ENCODE results near the gene SMPD3.

SMPD3 gene

DNA sequence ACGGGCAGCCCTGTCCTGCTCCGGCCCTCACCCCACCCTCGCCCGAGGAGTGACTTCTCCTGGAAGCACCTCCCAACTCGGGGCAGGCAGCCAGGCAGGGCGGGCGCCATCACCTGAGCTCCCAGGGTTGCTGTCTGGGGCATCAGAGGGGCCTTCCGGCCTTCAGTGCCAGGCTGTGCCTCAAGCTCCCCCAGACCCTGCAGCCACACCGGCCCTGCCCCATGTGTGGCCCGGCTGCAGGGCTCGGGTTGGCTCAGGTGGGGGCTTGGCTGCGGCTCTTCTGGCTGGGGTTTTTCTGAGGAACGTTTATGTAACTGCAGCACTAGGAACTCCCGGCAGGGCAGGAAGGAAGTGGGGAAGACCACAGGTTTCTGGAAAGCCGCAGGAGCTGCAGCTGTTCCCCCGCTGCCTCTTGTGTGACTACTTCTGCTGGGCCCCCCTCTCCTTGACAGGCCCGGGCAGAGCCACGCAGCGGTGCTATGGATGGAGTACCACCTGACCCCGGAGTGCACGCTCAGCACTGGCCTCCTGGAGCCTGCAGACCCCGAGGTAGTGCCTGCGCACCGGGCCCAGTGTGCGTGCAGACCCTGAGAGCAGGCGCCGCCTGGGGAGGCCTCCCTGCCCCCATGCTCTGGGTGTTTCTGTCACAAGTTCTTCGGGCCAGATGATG lies 91.9 kb downstream of the SMPD3 start:
- DNase-seq (ENCODE audit: low spot score): peak; percentile 89
- TF ChIP-seq, protein P1, sequence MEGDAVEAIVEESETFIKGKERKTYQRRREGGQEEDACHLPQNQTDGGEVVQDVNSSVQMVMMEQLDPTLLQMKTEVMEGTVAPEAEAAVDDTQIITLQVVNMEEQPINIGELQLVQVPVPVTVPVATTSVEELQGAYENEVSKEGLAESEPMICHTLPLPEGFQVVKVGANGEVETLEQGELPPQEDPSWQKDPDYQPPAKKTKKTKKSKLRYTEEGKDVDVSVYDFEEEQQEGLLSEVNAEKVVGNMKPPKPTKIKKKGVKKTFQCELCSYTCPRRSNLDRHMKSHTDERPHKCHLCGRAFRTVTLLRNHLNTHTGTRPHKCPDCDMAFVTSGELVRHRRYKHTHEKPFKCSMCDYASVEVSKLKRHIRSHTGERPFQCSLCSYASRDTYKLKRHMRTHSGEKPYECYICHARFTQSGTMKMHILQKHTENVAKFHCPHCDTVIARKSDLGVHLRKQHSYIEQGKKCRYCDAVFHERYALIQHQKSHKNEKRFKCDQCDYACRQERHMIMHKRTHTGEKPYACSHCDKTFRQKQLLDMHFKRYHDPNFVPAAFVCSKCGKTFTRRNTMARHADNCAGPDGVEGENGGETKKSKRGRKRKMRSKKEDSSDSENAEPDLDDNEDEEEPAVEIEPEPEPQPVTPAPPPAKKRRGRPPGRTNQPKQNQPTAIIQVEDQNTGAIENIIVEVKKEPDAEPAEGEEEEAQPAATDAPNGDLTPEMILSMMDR (IDR thresholded peaks at IDR 0.05; ENCODE audit: extremely low read depth, missing control alignments): no peak

DNA sequence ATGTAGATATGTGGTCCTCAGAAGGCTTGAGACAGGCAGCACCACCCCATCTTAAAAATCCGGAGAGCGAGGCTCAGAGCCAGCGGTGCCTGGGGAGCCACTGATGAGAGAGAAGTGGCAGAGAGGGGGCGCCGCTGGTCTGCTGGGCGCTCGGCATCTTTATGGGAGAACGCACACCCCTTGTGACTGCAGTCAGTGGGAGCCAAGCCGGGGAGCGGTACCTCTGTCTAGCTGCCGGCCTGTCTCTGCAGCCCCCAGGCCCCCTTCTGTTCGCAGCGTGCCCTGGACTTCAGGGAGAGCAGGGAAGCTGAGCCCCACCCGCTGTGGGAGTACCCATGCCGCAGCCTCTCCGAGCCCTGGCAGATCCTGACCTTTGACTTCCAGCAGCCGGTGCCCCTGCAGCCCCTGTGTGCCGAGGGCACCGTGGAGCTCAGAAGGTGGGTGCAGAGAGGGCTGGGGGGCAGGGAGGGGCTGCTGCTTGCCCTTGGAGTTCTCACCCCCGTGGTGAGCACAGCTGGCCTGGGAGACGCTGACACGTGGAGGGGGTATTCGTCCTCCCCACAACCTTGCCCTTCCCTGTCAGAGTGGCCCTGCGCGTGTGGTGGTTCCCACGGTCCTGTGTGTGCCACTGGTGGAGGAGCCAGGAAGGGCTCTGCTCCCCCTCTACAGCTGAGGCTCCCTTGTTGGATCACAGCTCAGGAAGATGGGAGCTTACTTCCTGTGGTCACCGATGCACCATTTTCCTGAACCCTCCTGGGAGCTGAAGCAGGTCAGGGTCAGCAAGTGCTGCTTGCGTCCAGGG lies 92.7 kb downstream of the SMPD3 start:
- TF ChIP-seq, protein P1 (IDR thresholded peaks at IDR 0.05; ENCODE audit: extremely low read depth, missing control alignments): no peak
- DNase-seq (ENCODE audit: low spot score): no peak

DNA sequence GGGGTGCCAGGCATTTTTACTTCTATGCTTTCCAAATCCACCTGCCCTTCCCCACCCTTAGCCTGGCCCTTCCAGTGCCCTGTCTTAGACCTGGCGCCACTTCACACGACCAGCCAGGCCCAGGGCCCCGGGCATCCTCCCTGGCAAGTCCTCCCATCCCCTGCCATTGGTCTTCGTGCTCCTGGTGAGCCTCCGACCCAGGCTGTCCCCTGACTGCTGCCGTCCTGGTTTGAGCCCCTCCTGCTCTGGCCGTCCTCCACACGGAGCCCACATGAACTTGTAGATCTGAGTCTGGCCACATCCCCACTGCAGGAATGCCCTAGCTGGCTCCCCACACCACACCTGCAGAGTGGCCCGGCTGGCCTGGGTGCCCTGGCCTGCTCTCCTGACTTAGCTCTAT lies 93.5 kb downstream of the SMPD3 start:
- DNase-seq (ENCODE audit: low spot score): no peak
- TF ChIP-seq, protein P1 (IDR thresholded peaks at IDR 0.05; ENCODE audit: extremely low read depth, missing control alignments): no peak

DNA sequence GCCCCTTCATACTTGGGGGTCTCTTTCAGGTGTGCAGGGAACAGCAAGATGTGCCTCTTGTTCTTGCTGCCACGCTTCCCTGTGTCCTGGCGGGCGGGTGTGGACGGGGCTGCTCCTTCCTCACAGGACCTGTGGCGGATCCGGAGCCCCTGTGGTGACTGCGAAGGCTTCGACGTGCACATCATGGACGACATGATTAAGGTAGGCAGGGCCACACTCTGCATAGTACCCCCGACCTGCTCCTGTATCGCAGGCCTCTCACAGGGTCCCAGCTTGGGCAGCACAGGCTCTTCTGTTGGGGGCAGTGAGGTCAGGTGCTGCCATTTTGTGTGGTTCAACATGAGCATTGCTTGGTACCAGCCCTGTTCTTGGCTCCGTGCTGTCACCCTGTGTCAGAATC lies 94.9 kb downstream of the SMPD3 start:
- TF ChIP-seq, protein P1 (IDR thresholded peaks at IDR 0.05; ENCODE audit: extremely low read depth, missing control alignments): no peak
- no peak for DNase-seq (ENCODE audit: low spot score)

DNA sequence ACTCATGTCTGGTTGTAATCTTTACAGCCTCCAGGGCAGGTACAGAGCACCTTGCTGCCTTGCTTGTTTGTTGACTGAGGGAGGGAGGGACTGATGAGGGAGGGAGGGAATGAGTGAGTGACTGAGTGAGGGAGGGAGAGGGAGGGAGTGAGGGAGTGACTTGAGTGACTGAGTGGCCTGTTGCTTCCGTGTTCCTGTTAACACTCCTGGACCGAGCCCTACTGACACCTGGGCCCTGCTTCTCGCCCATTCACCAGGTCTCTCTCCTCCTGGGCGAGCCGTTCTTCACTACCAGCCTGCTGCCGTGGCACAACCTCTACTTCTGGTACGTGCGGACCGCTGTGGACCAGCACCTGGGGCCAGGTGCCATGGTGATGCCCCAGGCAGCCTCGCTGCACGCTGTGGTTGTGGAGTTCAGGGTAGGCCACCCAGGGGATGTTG lies 96.3 kb downstream of the SMPD3 start:
- TF ChIP-seq, protein P1 (IDR thresholded peaks at IDR 0.05; ENCODE audit: extremely low read depth, missing control alignments): no peak
- no peak for DNase-seq (ENCODE audit: low spot score)

DNA sequence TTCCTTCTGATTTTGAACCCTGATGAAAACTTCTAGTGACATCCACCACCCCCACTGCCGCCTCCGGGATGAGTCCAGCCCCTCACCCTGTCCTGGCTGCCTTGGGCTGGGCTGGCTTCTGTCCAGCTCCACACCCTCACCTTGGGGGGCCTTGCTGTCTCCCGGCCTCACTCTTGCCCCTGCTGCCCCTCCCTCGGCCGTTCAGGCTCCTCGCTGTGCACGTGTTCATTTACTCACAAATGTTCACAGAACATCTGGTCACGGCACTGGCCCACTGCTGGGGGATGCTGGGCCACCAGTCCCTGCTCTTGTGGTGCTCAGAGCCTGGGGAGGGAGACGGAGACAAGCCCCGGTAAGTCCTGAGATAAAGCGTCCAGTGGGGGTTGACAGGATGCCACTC lies 96.8 kb downstream of the SMPD3 start:
- no peak for DNase-seq (ENCODE audit: low spot score)
- TF ChIP-seq, protein P1 (IDR thresholded peaks at IDR 0.05; ENCODE audit: extremely low read depth, missing control alignments): no peak

DNA sequence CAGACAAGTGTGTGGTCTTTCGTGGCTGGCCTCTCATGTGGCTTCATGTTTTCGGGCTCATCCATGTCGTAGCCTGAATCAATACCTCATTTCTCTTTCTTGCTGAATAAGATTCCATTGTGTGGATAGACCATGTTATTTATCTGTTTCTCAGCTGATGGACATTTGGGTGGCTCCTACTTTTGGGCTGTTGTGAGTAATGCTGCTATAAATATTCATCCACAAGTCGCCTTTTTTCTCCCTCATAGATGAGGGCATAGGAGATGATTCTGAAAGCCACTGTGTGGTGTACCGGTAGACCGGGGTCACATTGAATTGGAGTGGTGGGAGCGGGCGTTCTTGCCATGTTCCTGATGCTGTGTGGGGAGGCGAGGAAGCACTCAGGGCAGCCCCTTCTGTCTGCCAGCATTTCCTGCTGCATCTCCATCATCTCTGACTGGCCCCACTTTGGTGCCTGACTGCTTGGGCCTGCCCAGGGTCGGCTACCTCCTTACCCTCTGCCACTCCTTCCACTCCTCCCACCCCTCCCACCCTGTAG lies 97.4 kb downstream of the SMPD3 start:
- TF ChIP-seq, protein P1 (IDR thresholded peaks at IDR 0.05; ENCODE audit: extremely low read depth, missing control alignments): no peak
- DNase-seq (ENCODE audit: low spot score): no peak
